NCI-H2107 treated with DMSO at 0.1 percent for 48 hours (cell line): ENCODE results near the gene SEZ6.

Experiments
- DNase-seq: peaks from one replicate; lab custom pipeline; 2025; ENCODE audit not compliant: unreplicated experiment; lab: John Stamatoyannopoulos, UW

SEZ6 gene

GRCh38 chr17:28957277-28957991 is 48.4 kb downstream of the SEZ6 start:
- DNase-seq: no peak

- DNase-seq: no peak
Measured at GRCh38 chr17:28956861-28957260, 49.0 kb downstream of the SEZ6 start.

- DNase-seq: no peak
Measured at GRCh38 chr17:28956112-28956511, 49.7 kb downstream of the SEZ6 start.

GRCh38 chr17:28955408-28955807 is 50.4 kb downstream of the SEZ6 start:
- DNase-seq: no peak

- no peak for DNase-seq
Measured at GRCh38 chr17:28954886-28955285, 50.9 kb downstream of the SEZ6 start.

- no peak for DNase-seq
Measured at GRCh38 chr17:28953444-28954118, 52.3 kb downstream of the SEZ6 start.

- peak; percentile 98 for DNase-seq
Measured at GRCh38 chr17:28951991-28952975, 53.5 kb downstream of the SEZ6 start.

- peak; percentile 100 for DNase-seq
Measured at GRCh38 chr17:28951428-28951990, 54.3 kb downstream of the SEZ6 start, which contains the start of gene PHF12. Gene PHF12 (minus strand): TSS chr17:28951518. CDS start chr17:28950960, 558 bp downstream.

- no peak for DNase-seq
Measured at GRCh38 chr17:28950752-28951427, 54.9 kb downstream of the SEZ6 start.

GRCh38 chr17:28950017-28950751 is 55.6 kb downstream of the SEZ6 start:
- DNase-seq: peak; percentile 30

GRCh38 chr17:28949185-28950016 is 56.4 kb downstream of the SEZ6 start:
- DNase-seq: peak; percentile 38

- DNase-seq: no peak
Measured at GRCh38 chr17:28948873-28949184, 57.0 kb downstream of the SEZ6 start.

- DNase-seq: no peak
Measured at GRCh38 chr17:28948342-28948741, 57.5 kb downstream of the SEZ6 start.

- DNase-seq: no peak
Measured at GRCh38 chr17:28947639-28948038, 58.2 kb downstream of the SEZ6 start.

- DNase-seq: no peak
Measured at GRCh38 chr17:28946239-28946638, 59.6 kb downstream of the SEZ6 start.

GRCh38 chr17:28944862-28945741 is 60.7 kb downstream of the SEZ6 start:
- DNase-seq: no peak

- DNase-seq: no peak
Measured at GRCh38 chr17:28944343-28944742, 61.5 kb downstream of the SEZ6 start.

- DNase-seq: no peak
Measured at GRCh38 chr17:28942925-28943324, 62.9 kb downstream of the SEZ6 start.
